ENCODE data around the gene DEAF1. TPM values are rescaled to one million over a fixed set of nuclear protein-coding genes. Genes with fewer than 3 reads are reported as not detected.
A peak's percentile ranks its signal among the peaks of the same experiment; 100 is the strongest.

Gene DEAF1
- total RNA-seq, 1 experiment from 2014 or later: 74.6 TPM

DNA sequence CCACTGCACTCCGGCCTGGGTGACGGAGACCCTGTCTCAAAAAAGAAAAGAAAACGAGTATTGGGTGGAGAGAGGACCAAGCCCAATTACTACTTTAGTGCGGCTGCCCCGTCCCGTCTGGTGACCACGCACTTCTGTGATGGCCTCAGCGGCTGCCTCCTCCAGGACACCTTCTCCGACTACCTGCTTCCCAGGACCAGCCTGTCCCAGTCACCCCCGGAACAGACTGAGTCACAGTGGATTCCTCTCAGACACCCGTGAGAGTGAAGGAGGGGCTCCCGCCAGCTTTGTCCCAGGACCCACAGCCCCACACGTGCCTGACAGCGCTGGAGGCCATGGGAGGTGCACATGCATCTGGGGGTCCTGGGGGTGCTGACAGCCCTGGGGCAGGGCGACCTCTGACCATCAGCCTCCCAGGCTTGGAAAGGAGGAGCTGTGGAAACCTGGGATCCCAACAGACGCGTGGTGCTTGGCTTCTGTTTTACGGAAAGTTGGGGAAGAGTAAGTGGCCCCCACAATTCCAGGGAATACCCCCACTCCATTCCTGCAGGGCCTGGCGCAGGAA lies 53.1 kb downstream of the DEAF1 start:
- Histone ChIP-seq H3K4me3 (ENCODE audit: insufficient read depth, low read depth, low read length) (no peak overlapping the region), H3K36me3 (replicated peaks; ENCODE audit: control insufficient read depth, insufficient read depth, low read length) (no peaks in the 10 kb centered on the region), H3K27me3 (ENCODE audit: control insufficient read depth, insufficient read depth, low read length) (peaks cover 24% of the 10 kb centered on the region)
- DNase-seq: peak; percentile 64

GRCh38 chr11:640021-640706 lies 54.9 kb downstream of the DEAF1 start:
- H3K36me3 ChIP-seq (replicated peaks; ENCODE audit: control insufficient read depth, insufficient read depth, low read length): no peaks in the 10 kb centered on the region
- peaks cover 33% of the 10 kb centered on the region for H3K27me3 ChIP-seq (ENCODE audit: control insufficient read depth, insufficient read depth, low read length)
- no peak overlapping the region; the same call in 1 of the 2 replicates for H3K4me3 ChIP-seq (ENCODE audit: insufficient read depth, low read depth, low read length)
- peak; percentile 85 for DNase-seq

DNA sequence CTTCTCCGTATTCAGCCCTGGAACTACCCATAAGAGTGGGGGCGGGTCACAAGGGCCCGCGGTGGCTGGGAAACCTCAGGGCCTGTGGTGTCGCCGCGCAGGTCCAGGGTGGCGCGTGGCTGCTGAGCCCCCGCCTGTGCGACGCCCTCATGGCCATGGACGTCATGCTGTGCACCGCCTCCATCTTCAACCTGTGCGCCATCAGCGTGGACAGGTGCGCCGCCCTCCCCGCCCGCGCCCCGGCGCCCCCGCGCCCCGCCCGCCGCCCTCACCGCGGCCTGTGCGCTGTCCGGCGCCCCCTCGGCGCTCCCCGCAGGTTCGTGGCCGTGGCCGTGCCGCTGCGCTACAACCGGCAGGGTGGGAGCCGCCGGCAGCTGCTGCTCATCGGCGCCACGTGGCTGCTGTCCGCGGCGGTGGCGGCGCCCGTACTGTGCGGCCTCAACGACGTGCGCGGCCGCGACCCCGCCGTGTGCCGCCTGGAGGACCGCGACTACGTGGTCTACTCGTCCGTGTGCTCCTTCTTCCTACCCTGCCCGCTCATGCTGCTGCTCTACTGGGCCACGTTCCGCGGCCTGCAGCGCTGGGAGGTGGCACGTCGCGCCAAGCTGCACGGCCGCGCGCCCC lies 55.6 kb downstream of the DEAF1 start:
- H3K4me3 ChIP-seq (ENCODE audit: insufficient read depth, low read depth, low read length): peak overlapping the region; percentile 20; the same call in 1 of the 2 replicates

GRCh38 chr11:638631-639331 lies 56.2 kb downstream of the DEAF1 start:
- H3K27me3 ChIP-seq (ENCODE audit: control insufficient read depth, insufficient read depth, low read length): peaks cover 33% of the 10 kb centered on the region
- DNase-seq: peak; percentile 93
- H3K36me3 ChIP-seq (replicated peaks; ENCODE audit: control insufficient read depth, insufficient read depth, low read length): no peaks in the 10 kb centered on the region
- peak overlapping the region; percentile 20; the same call in 1 of the 2 replicates for H3K4me3 ChIP-seq (ENCODE audit: insufficient read depth, low read depth, low read length)

More for the DNA sequence above, 55.6 kb downstream of the DEAF1 start:
- H3K27me3 ChIP-seq (ENCODE audit: control insufficient read depth, insufficient read depth, low read length): peaks cover 33% of the 10 kb centered on the region
- no peaks in the 10 kb centered on the region for H3K36me3 ChIP-seq (replicated peaks; ENCODE audit: control insufficient read depth, insufficient read depth, low read length)
- peak; percentile 83 for DNase-seq

GRCh38 chr11:637593-638521 lies 57.2 kb downstream of the DEAF1 start:
- peak; percentile 79 for DNase-seq
- peak overlapping the region; percentile 39 for H3K4me3 ChIP-seq (ENCODE audit: insufficient read depth, low read depth, low read length)
- H3K36me3 ChIP-seq (replicated peaks; ENCODE audit: control insufficient read depth, insufficient read depth, low read length): no peaks in the 10 kb centered on the region
- H3K27me3 ChIP-seq (ENCODE audit: control insufficient read depth, insufficient read depth, low read length): peaks cover 33% of the 10 kb centered on the region

- H3K4me3 ChIP-seq (ENCODE audit: insufficient read depth, low read depth, low read length): peak overlapping the region; percentile 39
- peaks cover 33% of the 10 kb centered on the region for H3K27me3 ChIP-seq (ENCODE audit: control insufficient read depth, insufficient read depth, low read length)
- no peaks in the 10 kb centered on the region for H3K36me3 ChIP-seq (replicated peaks; ENCODE audit: control insufficient read depth, insufficient read depth, low read length)
- DNase-seq: no peak
These were observed 57.8 kb downstream of the DEAF1 start for GRCh38 chr11:637333-637592.

DNA sequence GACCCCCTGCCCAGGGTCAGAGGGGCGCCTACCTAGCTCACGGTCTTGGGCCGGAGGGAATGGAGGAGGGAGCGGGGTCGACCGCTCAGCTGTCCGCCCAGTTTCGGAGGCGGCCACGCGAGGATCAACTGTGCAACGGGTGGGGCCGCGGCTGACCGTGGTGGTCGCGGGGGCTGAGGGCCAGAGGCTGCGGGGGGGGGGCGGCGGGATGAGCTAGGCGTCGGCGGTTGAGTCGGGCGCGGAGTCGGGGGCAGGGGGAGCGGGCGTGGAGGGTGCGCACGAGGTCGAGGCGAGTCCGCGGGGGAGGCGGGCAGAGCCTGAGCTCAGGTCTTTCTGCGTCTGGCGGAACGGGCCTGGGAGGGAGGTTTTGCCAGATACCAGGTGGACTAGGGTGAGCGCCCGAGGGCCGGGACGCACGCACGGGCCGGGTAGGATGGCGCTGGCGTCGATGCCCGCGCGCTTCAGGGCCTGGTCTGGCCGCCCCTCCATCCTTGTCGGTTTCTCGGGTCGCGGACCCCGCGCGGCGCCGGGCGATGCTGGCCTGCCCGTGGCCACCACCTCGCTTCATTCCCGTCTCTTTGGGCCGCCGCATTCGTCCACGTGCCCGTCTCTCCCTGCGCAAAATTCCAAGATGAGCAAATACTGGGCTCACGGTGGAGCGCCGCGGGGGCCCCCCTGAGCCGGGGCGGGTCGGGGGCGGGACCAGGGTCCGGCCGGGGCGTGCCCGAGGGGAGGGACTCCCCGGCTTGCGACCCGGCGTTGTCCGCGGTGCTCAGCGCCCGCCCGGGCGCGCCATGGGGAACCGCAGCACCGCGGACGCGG lies 58.3 kb downstream of the DEAF1 start, which contains the start of gene DRD4:
Gene DRD4, plus strand, starts transcription at position 759 of the 822 bp plus-strand sequence. Its CDS starts 36 bp downstream, at position 795.
- H3K4me3 ChIP-seq (ENCODE audit: insufficient read depth, low read depth, low read length): peak within 1 kb of the TSS; percentile 39
- H3K36me3 ChIP-seq (replicated peaks; ENCODE audit: control insufficient read depth, insufficient read depth, low read length): no peaks in the 10 kb centered on the region
- peaks cover 33% of the 10 kb centered on the region for H3K27me3 ChIP-seq (ENCODE audit: control insufficient read depth, insufficient read depth, low read length)
- peak; percentile 94 for DNase-seq

DNA sequence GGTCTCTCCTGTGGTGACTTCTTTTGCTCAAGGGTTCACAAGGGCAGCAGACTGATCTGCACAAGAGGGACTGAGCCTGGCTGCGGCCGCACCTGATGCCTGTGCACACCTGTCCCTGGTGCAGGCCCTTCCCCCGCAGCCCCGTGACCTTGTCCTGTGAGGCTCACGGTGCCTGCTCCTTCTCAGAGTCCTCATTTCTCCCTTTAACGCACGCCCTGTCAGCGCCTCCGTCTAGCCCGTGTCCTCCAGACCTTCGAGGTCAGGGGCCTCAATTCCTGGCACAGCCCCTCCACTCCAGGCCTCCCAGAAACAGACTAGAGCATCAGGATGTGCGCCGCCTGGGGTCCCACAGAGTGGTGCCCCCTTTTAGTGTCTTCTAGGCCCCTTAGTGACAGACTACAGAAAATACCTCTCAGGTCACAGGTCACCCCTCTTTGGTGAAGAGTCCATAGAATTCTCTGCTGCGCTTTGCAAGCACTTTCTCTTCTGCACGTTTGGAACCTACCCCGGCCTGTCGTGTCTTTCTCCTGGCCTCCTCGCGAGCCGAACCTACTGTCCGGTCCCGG lies 59.0 kb downstream of the DEAF1 start:
- H3K4me3 ChIP-seq (ENCODE audit: insufficient read depth, low read depth, low read length): no peak overlapping the region; the same call in 1 of the 2 replicates
- H3K36me3 ChIP-seq (replicated peaks; ENCODE audit: control insufficient read depth, insufficient read depth, low read length): no peaks in the 10 kb centered on the region
- peaks cover 33% of the 10 kb centered on the region for H3K27me3 ChIP-seq (ENCODE audit: control insufficient read depth, insufficient read depth, low read length)
- DNase-seq: peak; percentile 52

- DNase-seq: no peak
- Histone ChIP-seq H3K4me3 (ENCODE audit: insufficient read depth, low read depth, low read length) (no peak overlapping the region), H3K36me3 (replicated peaks; ENCODE audit: control insufficient read depth, insufficient read depth, low read length) (no peaks in the 10 kb centered on the region), H3K27me3 (ENCODE audit: control insufficient read depth, insufficient read depth, low read length) (no peaks in the 10 kb centered on the region; the same call in 1 of the 2 replicates)
These were observed 64.2 kb downstream of the DEAF1 start for GRCh38 chr11:630871-631270.

DNA sequence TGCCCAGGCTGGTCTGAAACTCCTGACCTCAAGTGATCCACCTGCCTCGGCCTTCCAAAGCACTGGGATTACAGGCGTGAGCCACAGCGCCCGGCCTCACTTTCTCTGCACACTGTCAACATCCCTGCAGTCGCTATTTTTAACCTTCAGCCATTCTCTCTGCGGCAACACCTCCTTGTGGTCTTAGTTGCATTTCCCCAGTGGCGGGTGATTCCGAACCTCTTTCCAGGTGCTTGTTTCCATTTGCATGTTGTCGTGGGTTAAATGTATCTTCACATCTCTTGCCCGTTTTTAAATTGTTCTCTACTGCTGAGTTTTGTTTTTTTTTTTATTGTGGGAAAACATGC lies 65.8 kb downstream of the DEAF1 start:
- Histone ChIP-seq H3K27me3 (ENCODE audit: control insufficient read depth, insufficient read depth, low read length) (no peaks in the 10 kb centered on the region; the same call in 1 of the 2 replicates), H3K4me3 (ENCODE audit: insufficient read depth, low read depth, low read length) (no peak overlapping the region), H3K36me3 (replicated peaks; ENCODE audit: control insufficient read depth, insufficient read depth, low read length) (no peaks in the 10 kb centered on the region)
- DNase-seq: no peak

DNA sequence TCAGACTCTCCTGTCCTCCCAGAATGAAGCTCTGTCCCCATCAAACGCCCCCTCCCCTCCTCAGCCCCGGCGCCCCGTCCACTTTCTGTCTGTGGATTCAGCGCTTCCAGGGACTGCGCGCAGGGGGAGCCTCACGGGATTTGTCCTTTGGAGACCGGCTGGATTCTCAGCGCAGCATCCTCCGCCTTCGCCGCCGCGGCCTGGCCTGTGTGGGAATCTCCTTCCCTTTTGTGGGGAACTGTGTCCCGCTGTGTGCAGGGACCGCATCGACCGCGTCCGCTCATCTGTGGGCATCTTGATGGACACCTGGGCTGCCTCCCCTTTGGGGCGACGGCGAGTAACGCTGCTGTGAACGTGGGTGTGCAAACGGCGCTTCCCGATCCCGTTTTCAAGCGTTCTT lies 67.0 kb downstream of the DEAF1 start:
- DNase-seq: no peak
- no peaks in the 10 kb centered on the region; the same call in 1 of the 2 replicates for H3K27me3 ChIP-seq (ENCODE audit: control insufficient read depth, insufficient read depth, low read length)

GRCh38 chr11:627308-627576 lies 67.8 kb downstream of the DEAF1 start:
- H3K36me3 ChIP-seq (replicated peaks; ENCODE audit: control insufficient read depth, insufficient read depth, low read length): no peaks in the 10 kb centered on the region
- no peak for DNase-seq
- no peak overlapping the region for H3K4me3 ChIP-seq (ENCODE audit: insufficient read depth, low read depth, low read length)
- H3K27me3 ChIP-seq (ENCODE audit: control insufficient read depth, insufficient read depth, low read length): no peaks in the 10 kb centered on the region; the same call in 1 of the 2 replicates

More for the DNA sequence above, 67.0 kb downstream of the DEAF1 start:
- Histone ChIP-seq H3K4me3 (ENCODE audit: insufficient read depth, low read depth, low read length) (no peak overlapping the region), H3K36me3 (replicated peaks; ENCODE audit: control insufficient read depth, insufficient read depth, low read length) (no peaks in the 10 kb centered on the region)

All from H7 (cell line).